ENCODE measurements around the gene FIBP.
"Not testable (repeated sequence)": the region's sequence is repeated elsewhere in the genome, so short reads cannot be mapped to it uniquely, and the experiment has no call there.

FIBP gene

GRCh38 chr11:65849366-65849765 lies 38.9 kb downstream of the FIBP start:
- no peak for DNase-seq (ENCODE audit: low read depth in 1 of 2, low spot score in 1 of 2)

- DNase-seq (ENCODE audit: low read depth in 1 of 2, low spot score in 1 of 2) = not testable (repeated sequence)
Measured at GRCh38 chr11:65848693-65849092, 39.6 kb downstream of the FIBP start.

- DNase-seq (ENCODE audit: low read depth in 1 of 2, low spot score in 1 of 2) = no peak
Measured at GRCh38 chr11:65847746-65848145, 40.5 kb downstream of the FIBP start.

- DNase-seq (ENCODE audit: low read depth in 1 of 2, low spot score in 1 of 2) = no peak
Measured at GRCh38 chr11:65844231-65844872, 43.9 kb downstream of the FIBP start.

- DNase-seq (ENCODE audit: low read depth in 1 of 2, low spot score in 1 of 2) = no peak
Measured at GRCh38 chr11:65843811-65844210, 44.5 kb downstream of the FIBP start.

GRCh38 chr11:65842144-65842543 lies 46.1 kb downstream of the FIBP start:
- DNase-seq (ENCODE audit: low read depth in 1 of 2, low spot score in 1 of 2) = no peak

GRCh38 chr11:65834202-65834601 lies 54.1 kb downstream of the FIBP start:
- DNase-seq (ENCODE audit: low read depth in 1 of 2, low spot score in 1 of 2) = no peak
